C4-2B (cell line): Measurements from ENCODE around the gene UGP2.

Source experiments
- H3K27ac ChIP-seq: fragments of 450-650 bp; 2 replicates; pipeline ENCODE4 v1.5.1; 2017
- CTCF ChIP-seq: fragments of 450-650 bp; conservative IDR thresholded peaks from 2 replicates; pipeline ENCODE4 v1.5.1; 2017; ENCODE audit warnings: mild to moderate bottlenecking
- ZFX ChIP-seq: fragments of 450-650 bp; IDR thresholded peaks from 2 replicates; pipeline ENCODE4 v1.6.1; 2017

UGP2 gene

GRCh38 chr2:63821396-63821795 is 20.3 kb upstream of the UGP2 start:
- TF ChIP-seq CTCF (no peak), ZFX (no peak)
- H3K27ac ChIP-seq, result no peak overlapping the region

- H3K27ac ChIP-seq, result no peak overlapping the region
- TF ChIP-seq ZFX (no peak), CTCF (no peak)
Observed at GRCh38 chr2:63822478-63822877, 19.2 kb upstream of the UGP2 start.

- no peak overlapping the region for H3K27ac ChIP-seq
- no peak for TF ChIP-seq ZFX
- no peak for TF ChIP-seq CTCF
Observed at GRCh38 chr2:63827749-63828148, 13.9 kb upstream of the UGP2 start.

GRCh38 chr2:63831176-63831575 is 10.5 kb upstream of the UGP2 start:
- TF ChIP-seq CTCF, result no peak
- TF ChIP-seq ZFX, result no peak
- no peak overlapping the region for H3K27ac ChIP-seq

- no peak for TF ChIP-seq ZFX
- TF ChIP-seq CTCF, result no peak
- H3K27ac ChIP-seq, result no peak overlapping the region
Observed at GRCh38 chr2:63834401-63834800, 7.3 kb upstream of the UGP2 start.

- TF ChIP-seq CTCF (no peak), ZFX (no peak)
- H3K27ac ChIP-seq, result no peak overlapping the region
Observed at GRCh38 chr2:63837036-63837594, 4.6 kb upstream of the UGP2 start.

GRCh38 chr2:63840081-63840784 is 1.5 kb upstream of the UGP2 start:
- peak overlapping the region; percentile 90 for H3K27ac ChIP-seq
- no peak for TF ChIP-seq ZFX

GRCh38 chr2:63840785-63841253 is 877 bp upstream of the UGP2 start:
- TF ChIP-seq ZFX, result no peak
- TF ChIP-seq CTCF, result no peak
- H3K27ac ChIP-seq, result peak overlapping the region; percentile 90
